HEK293 (cell line): ENCODE measurements around the gene MYO5C.

Source experiments
- CTCF ChIP-seq: fragments of 450-650 bp; formaldehyde crosslinking; IDR thresholded peaks from 2 replicates; pipeline ENCODE4 v1.5.1; 2016; ENCODE audit warnings: missing biosample characterization, missing genetic modification characterization
- HOXA7 ChIP-seq: sonication (generic); formaldehyde crosslinking; IDR thresholded peaks from 2 replicates; pipeline ENCODE4 v1.8.1; 2022; ENCODE audit warnings: missing genetic modification reagents, borderline replicate concordance
- YY1 ChIP-seq: fragments of 450-650 bp; formaldehyde crosslinking; IDR thresholded peaks from 2 replicates; pipeline ENCODE4 v1.5.1; 2018; ENCODE audit warnings: missing biosample characterization, missing genetic modification characterization
- ZNF133 ChIP-seq: fragments of 450-650 bp; formaldehyde crosslinking; IDR thresholded peaks from 2 replicates; pipeline ENCODE4 v1.5.1; 2016; ENCODE audit warnings: missing biosample characterization, missing genetic modification characterization
- ZNF311 ChIP-seq: fragments of 450-650 bp; formaldehyde crosslinking; IDR thresholded peaks from 2 replicates; pipeline ENCODE4 v1.5.1; 2017; ENCODE audit warnings: missing biosample characterization, missing genetic modification characterization, borderline replicate concordance
- ZNF645 ChIP-seq: fragments of 450-650 bp; formaldehyde crosslinking; IDR thresholded peaks from 2 replicates; pipeline ENCODE4; 2016; ENCODE audit warnings: missing biosample characterization, missing genetic modification characterization
- ZNF654 ChIP-seq: fragments of 450-650 bp; formaldehyde crosslinking; IDR thresholded peaks from 2 replicates; pipeline ENCODE4 v1.5.1; 2016; ENCODE audit warnings: low read depth, missing biosample characterization, missing genetic modification characterization
- ZNF776 ChIP-seq: fragments of 450-650 bp; formaldehyde crosslinking; IDR thresholded peaks from 2 replicates; pipeline ENCODE4 v1.5.0; 2017; ENCODE audit warnings: missing biosample characterization, missing genetic modification characterization, borderline replicate concordance
- ZNF792 ChIP-seq: fragments of 450-650 bp; formaldehyde crosslinking; IDR thresholded peaks from 2 replicates; pipeline ENCODE4 v1.5.1; 2016; ENCODE audit warnings: missing biosample characterization, missing genetic modification characterization
- TF ChIP-seq, protein P1 (sequence below): fragments of 450-650 bp; formaldehyde crosslinking; IDR thresholded peaks from 2 replicates; pipeline ENCODE4 v1.5.1; 2016; ENCODE audit warnings: missing biosample characterization, missing genetic modification characterization, low read depth

DNA sequence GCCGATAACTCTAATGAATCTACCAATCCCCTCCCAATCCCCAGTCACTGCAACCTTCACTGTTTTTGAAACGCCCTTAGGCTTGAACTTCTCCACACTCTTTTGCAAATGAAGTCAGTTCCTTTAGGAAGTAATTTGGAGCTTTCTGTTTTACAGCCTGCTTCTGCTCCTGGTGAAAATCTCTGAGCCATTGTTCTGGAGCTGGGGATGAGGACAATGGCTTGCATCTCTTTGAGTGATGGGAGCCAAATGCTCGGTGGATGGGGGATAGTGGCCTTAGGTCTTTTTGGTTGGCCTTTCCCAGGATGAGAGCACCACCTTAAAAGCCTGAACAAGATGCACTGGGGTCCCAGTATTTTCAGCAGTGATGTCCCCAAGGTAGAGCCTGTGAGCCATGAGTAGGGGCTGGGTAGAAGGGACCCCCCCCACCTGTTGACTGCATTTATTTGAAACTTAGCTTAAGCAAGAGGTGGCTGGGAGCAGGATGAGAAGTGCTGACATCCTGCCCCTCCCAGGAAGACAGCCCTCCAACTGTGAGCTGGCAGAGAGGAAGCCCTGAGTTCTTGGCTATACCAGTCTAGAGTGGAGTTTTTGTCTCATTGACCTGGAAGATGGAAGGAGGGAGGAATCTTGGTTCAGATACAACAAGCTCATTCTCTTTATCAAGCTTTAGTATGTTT lies 7.6 kb upstream of the MYO5C start:
- TF ChIP-seq ZNF645 (no peak), YY1 (tag by site-specific recombination) (no peak), ZNF133 (tag by site-specific recombination) (no peak), ZNF792 (tag by site-specific recombination) (no peak), HOXA7 (CRISPR knock-in tag) (no peak), CTCF (tag by site-specific recombination) (no peak), ZNF311 (no peak), ZNF654 (tag by site-specific recombination) (no peak), ZNF776 (tag by site-specific recombination) (no peak)
- TF ChIP-seq, protein P1, sequence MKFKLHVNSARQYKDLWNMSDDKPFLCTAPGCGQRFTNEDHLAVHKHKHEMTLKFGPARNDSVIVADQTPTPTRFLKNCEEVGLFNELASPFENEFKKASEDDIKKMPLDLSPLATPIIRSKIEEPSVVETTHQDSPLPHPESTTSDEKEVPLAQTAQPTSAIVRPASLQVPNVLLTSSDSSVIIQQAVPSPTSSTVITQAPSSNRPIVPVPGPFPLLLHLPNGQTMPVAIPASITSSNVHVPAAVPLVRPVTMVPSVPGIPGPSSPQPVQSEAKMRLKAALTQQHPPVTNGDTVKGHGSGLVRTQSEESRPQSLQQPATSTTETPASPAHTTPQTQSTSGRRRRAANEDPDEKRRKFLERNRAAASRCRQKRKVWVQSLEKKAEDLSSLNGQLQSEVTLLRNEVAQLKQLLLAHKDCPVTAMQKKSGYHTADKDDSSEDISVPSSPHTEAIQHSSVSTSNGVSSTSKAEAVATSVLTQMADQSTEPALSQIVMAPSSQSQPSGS (tag by site-specific recombination) = no peak
